H1 (cell line): Measurements from ENCODE around the gene FBXO17.

Source experiments
- CTCF ChIP-seq, 3 experiments: IDR thresholded peaks; 1 replicate in 2 of 3; 2 replicates in 1 of 3; pipeline versions ENCODE4 v1.5.1 to v1.6.1; 2011; ENCODE audit warnings: low read length in 3 of 3, mild to moderate bottlenecking in 3 of 3, inconsistent platforms in 2 of 3, low read depth in 1 of 3, moderate library complexity in 1 of 3; ENCODE audit not compliant: insufficient read depth in 1 of 3; ENCODE audit errors: control extremely low read depth in 1 of 3
- EP300 ChIP-seq, 2 experiments: IDR thresholded peaks; 1 replicate in 1 of 2; 2 replicates in 1 of 2; pipeline ENCODE4 v1.6.1; 2011 to 2012; ENCODE audit warnings: low read depth in 2 of 2, low read length in 2 of 2, mild to moderate bottlenecking in 2 of 2, borderline replicate concordance in 1 of 2, inconsistent platforms in 1 of 2, moderate library complexity in 1 of 2
- EZH2 ChIP-seq: fragments of 200-600 bp; sonication (generic); IDR thresholded peaks from 2 replicates; pipeline ENCODE4 v1.7.1; 2012; ENCODE audit warnings: low read depth, mild to moderate bottlenecking, moderate library complexity, low read length, inconsistent platforms; ENCODE audit not compliant: severe bottlenecking
- JUN ChIP-seq: IDR thresholded peaks from 2 replicates; pipeline ENCODE4 v1.6.1; 2011; ENCODE audit warnings: low read depth, mild to moderate bottlenecking, improper control_type of control experiment, low read length
- MAX ChIP-seq: IDR thresholded peaks from 2 replicates; pipeline ENCODE4 v1.6.1; 2012; ENCODE audit warnings: inconsistent platforms
- POLR2A ChIP-seq, 2 experiments: IDR thresholded peaks; 1 replicate in 1 of 2; 2 replicates in 1 of 2; pipeline ENCODE4 v1.6.1; 2011; ENCODE audit warnings: low read depth in 2 of 2, low read length in 2 of 2, mild to moderate bottlenecking in 2 of 2; ENCODE audit errors: control extremely low read depth in 1 of 2
- TBP ChIP-seq: IDR thresholded peaks from 2 replicates; pipeline ENCODE4 v1.6.1; 2011; ENCODE audit warnings: low read depth, low read length, improper control_type of control experiment

- TF ChIP-seq CTCF (IDR thresholded peaks at IDR 0.05; ENCODE audit: control extremely low read depth in 1 of 3, insufficient read depth in 1 of 3, low read depth in 1 of 3, low read length in 3 of 3) (no peak), POLR2A (IDR thresholded peaks at IDR 0.05; ENCODE audit: control extremely low read depth in 1 of 2, low read depth in 2 of 2, low read length in 2 of 2) (no peak), MAX (no peak), TBP (no peak), EP300 (IDR thresholded peaks at IDR 0.05; ENCODE audit: borderline replicate concordance in 1 of 2, low read depth in 2 of 2, low read length in 2 of 2) (no peak), EZH2 (no peak), JUN (no peak)
These were observed 73.9 kb downstream of the FBXO17 start for GRCh38 chr19:38901683-38902082.
